HG03520 (cell line): ENCODE data around the gene CENPU.
A peak's percentile ranks its signal among the peaks of the same experiment; 100 is the strongest.
"Not testable (repeated sequence)": the region's sequence is repeated elsewhere in the genome, so short reads cannot be mapped to it uniquely, and the experiment has no call there.

Experiments used
- ATAC-seq: cut with Tn5 transposase; IDR thresholded peaks from one replicate; pipeline ENCODE4 v1.9.1; 2021; ENCODE audit warnings: mild to moderate bottlenecking, moderate library complexity; ENCODE audit not compliant: unreplicated experiment

CENPU gene

DNA sequence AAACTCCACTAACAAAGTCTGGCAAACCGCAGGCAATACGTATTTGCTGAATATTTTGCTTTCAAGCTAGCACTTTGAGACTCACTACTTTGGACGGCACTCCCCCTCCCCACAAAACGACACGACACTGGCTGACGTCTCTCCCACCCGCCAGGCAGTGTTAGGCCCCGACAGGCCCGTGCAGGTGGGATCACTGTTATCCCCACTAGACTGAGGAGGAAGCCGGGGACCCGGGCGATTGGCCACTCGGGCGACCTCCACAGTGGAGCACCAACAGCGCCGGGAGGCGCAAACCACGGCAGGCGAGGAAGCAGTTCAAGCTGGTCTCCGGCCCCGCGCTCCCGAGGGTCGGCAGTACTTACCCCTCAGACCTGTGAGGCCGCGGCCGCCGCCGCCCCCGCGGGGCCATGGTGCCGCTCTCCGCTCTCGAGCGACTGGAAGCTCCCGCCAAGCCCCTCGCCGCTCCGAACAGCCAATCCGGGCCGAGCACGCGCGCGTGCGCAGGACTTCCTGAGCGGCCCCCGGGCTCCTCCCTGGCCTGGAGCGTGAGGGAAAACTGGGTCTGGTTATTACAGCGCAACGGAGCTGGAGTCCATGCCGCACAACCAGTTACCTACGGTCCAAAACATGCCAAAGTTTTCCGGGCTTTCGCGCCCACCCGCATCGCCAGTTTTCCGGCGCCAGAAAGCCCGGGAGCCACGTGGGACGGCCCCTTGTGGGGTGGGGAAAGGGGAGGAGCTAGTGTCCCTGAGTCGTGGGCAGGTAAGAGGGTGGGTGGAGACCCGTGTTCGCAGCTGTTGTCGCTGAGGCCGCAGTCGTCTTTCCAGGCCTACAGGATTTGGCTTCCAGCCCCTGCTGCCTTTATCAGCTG is at the start of gene CENPU:
CENPU (minus strand) TSS at position 443 of the 871 bp plus-strand sequence; CDS start at position 409, 34 bp downstream.
- ATAC-seq = peak; percentile 93

DNA sequence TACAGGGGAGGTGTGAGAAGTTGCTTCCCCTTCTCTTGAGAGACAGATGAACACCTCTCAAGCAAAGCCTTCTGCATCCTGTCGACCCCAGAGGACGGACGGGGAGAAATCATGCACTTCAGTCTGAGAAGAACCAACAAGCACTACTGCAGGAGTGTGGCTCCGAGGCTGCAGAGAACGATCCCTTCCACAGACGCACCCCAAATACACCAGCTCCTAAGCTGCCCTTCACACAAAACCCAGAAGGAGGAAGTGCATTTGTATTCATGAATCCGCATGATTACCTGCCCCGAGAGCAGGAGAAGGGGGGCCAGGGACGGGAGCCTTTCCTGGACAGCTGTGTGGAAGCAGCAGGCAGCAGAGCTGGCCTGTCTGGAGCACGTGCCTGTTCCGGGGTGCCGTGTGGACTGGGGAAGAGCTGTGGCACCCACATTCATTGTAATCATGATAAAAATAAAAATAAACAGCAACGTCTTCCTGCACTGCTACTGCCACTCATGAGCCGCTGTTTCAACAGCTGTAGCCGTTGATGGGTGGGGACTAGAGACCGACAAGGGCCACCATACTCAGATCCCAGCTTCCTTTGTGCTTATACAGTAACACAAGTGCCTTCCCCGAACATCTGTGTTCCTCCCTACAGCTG is 49.0 kb upstream of the CENPU start:
- no peak for ATAC-seq

GRCh38 chr4:184779160-184779559 is 45.3 kb upstream of the CENPU start:
- ATAC-seq = not testable (repeated sequence)

- no peak for ATAC-seq
Observed at GRCh38 chr4:184778325-184778724, 44.4 kb upstream of the CENPU start.

DNA sequence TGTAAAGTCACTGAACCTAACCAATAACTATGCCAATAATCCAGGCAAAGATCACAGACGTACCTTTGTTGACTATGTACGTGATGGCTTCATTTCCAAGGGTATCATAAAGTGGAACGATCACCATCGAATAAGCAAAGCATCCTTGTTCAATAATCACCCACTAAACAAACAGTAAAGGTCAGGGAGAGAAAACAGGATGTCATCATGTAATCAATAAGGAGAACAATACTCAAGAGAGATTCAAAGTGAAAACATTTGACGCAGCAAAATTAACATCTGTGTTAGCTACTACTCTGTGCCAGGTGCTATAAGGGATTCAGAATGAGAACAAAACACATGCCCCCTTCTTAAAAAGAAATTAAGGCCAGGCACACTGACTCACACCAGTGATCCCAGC is 42.9 kb upstream of the CENPU start:
- no peak for ATAC-seq

GRCh38 chr4:184775854-184776555 is 42.1 kb upstream of the CENPU start:
- ATAC-seq = no peak

GRCh38 chr4:184774152-184774551 is 40.3 kb upstream of the CENPU start:
- ATAC-seq = no peak

DNA sequence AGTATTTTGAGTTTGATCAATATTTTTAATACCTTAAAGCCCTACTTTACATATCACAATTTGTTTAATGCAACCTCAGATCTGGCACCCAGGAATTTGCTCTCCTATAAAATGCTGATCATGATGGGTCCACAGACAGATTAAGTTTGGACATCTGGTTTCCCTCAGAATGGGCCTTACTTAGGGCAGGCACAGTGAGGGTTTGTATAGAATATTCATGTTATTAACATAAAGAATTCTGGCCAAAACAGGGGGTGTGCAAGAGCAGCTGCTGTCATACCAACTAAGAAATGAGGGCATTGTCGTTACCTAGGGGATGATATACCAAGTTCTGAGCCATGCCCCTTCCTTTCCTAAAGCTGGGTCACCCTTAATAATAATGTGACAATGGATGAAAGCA is 37.5 kb upstream of the CENPU start:
- no peak for ATAC-seq

- ATAC-seq = no peak
Observed at GRCh38 chr4:184769141-184769765, 35.4 kb upstream of the CENPU start.

- no peak for ATAC-seq
Observed at GRCh38 chr4:184768296-184768695, 34.4 kb upstream of the CENPU start.

DNA sequence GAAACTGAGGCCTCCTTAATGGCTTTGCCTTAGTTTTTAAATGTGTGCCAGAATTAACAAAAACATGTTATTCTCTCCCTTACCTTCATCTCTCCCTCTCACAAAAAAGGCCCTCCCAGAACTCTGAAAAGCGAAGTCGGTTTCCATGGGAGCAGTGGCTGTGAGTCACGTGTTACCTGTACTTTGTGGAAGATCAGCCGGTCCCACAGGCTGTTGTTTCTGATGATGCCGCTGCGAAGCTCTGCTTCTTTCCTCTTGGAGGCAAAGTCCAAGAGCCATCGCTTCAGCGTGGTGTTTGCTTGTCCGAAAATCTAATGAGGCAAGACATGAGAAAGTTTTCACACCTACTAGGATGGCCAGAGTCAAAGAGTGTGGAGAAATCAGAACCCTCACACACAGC is 32.5 kb upstream of the CENPU start:
- ATAC-seq = no peak

DNA sequence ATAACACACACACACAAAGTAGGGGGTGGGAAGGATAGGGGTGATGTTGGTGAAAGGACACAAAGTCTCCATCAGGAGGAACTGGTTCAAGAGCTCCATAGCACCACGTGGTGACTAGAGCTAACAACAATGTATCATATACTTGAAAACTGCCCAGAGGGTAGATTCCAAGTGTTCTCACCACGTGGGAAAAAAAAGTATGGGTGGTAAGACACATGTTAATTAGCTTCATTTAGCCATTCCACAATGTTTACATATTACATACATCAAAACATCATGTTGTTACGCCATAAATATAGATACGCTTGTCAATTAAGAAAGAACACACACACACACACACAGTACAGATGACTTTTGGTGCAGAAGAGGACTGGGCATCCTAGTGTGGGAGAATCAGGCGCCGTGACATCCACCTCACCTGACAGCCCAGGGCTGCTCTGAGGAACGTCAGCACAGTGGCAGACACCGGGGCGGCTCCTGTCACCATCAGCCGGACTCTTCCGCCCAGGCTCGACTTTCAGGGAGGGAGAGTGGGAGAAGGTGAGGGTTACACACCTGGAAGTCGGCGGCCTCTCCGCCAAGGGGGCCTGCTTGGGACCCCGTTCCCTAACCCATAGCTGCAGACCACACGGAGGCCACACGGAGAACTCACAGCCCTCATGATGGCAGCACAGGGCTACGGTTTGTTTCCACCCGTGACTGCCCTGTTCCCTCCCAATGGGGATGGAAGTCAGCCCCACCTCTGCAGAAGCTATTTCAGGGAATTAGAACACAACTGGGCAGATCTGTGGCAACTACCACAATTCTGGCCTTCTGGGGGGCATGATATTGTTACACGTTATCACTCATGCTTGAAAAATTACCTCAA is 31.8 kb upstream of the CENPU start:
- no peak for ATAC-seq

DNA sequence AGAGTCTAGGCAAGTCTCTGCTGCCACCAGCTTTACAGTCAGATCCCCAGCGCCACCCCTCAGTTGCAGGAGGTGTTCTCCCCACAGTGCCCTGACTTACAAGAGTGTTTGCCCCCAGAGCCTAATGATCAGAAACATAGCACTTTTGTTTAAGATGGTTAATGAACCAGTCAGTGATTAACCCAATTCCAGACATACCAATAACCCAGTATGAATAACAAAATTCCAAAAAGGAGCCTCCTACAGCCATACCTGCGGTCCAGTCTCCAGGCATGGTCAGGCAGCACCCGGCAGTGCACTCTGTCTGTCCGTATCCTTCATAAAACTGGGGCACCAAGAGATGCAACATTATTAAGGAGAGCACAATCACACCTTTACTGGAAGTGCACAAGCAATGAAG is 30.7 kb upstream of the CENPU start:
- ATAC-seq = no peak

DNA sequence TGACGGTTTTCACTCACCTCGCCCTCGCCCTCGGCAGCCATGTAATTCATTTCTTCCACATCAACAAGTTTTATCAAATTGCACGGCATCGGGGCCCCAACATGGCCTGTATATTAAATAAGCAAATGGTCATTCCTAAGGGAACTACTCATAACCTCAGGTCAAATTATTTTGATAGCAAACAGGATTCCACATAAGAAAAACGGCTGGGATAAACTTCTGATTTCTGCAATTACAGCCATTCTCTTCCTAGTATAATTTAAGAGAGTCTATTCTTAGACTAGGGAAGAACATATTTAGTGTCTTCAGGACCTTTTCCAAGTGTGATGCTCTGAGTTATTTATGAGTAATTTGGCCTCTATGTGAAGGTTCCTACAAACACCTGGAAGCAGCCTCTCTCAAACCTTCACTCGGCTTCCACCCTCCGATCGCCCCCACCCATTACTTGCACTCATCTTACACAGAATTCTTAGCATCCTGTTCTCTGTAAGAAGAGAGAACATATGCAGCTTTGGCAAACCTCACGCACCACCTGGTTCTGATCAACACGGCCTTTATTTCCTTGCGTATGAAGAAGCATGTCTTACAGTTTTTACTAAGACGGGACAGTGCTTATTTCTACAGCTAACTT is 29.4 kb upstream of the CENPU start:
- ATAC-seq = no peak

DNA sequence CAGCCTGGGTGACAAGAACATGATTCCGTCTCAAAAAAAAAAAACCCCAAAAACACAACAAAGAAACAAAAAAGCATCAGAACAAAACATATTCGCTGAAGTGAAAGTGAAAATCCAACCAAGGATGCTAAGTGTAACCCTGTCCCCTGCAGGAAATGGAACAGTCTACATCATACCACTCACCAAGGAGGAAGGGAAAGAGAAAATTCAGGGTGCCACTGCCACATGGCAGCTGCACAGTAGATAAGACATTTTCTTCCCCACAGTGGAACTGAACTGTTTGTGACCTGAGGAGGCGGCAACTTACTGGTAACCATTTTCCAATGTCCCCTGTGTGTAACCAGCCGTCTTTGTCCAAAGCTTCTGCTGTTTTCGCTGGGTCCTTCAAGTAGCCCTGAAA is 28.2 kb upstream of the CENPU start:
- peak; percentile 93 for ATAC-seq

- no peak for ATAC-seq
Observed at GRCh38 chr4:184760681-184761080, 26.8 kb upstream of the CENPU start.

DNA sequence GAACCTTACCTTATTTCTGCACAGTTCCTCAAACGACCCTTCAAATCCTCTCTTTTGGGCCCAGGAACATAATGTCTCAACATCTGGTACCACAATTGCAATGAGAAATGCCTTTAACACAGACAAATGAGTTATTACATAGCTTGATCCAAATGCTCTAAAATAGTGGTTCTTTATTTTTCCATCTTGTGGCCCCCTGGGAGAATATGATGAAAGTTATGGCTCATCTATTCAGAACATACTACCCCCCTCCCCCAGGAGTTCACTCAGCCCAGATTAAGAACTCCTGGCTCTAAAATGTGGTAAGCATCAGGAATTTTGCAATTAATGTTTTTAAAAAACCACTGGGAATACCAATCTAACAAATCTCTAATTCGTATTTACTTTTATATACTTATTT is 23.9 kb upstream of the CENPU start:
- ATAC-seq = no peak

GRCh38 chr4:184756399-184756798 is 22.5 kb upstream of the CENPU start:
- no peak for ATAC-seq

DNA sequence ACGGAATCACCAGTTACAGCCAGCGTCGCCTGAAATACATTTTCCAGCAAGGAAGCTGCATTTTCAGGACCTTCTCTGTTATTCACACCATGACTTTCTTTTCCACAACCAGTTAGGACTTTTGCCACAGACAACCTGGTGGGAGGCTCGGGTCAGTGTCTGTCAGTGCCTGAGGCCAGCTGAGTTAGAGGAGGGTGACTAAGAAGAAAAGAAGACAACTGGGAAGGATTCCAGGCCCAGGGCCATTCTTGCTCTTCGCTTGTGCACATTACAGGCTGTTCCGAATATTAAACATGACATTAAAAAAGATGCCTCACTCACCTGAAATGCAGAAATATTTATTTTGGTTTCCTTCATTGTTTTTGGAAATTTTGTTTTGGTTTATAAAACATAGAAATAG is 21.4 kb upstream of the CENPU start:
- no peak for ATAC-seq
